Measurements from ENCODE around the gene ZNF627. TPM values are rescaled to one million over a fixed set of nuclear protein-coding genes. Genes with fewer than 3 reads are reported as not detected.

The ZNF627 gene
- total RNA-seq = 10 to 100 TPM; 10.2 to 30.6 TPM
- 1 to 10 TPM; 4.8 to 7.4 TPM for polyA plus RNA-seq
- long read RNA-seq, donor 1, transcript ZNF627-201 (4 exons, 2,840 nt) = major isoform, 13 of 13 reads
- long read RNA-seq, donor 1, partial matches to known transcripts = 0 of 13 reads
- long read RNA-seq, donor 1, other reads (novel, unspliced or antisense) = 0 of 13 reads
- long read RNA-seq, donor 2, partial matches to known transcripts = 0 of 3 reads
- long read RNA-seq, donor 2, other reads (novel, unspliced or antisense) = 0 of 3 reads
- long read RNA-seq, donor 3, transcript ZNF627-201 (4 exons, 2,840 nt) = major isoform, 9 of 9 reads
- long read RNA-seq, donor 3, partial matches to known transcripts = 0 of 9 reads
- long read RNA-seq, donor 3, other reads (novel, unspliced or antisense) = 0 of 9 reads
- long read RNA-seq, donor 4, partial matches to known transcripts = 0 of 2 reads
- long read RNA-seq, donor 4, other reads (novel, unspliced or antisense) = 0 of 2 reads
- long read RNA-seq, donor 5, transcript ZNF627-201 (4 exons, 2,840 nt) = major isoform, 18 of 18 reads
- long read RNA-seq, donor 5, partial matches to known transcripts = 0 of 18 reads
- long read RNA-seq, donor 5, other reads (novel, unspliced or antisense) = 0 of 18 reads

DNA sequence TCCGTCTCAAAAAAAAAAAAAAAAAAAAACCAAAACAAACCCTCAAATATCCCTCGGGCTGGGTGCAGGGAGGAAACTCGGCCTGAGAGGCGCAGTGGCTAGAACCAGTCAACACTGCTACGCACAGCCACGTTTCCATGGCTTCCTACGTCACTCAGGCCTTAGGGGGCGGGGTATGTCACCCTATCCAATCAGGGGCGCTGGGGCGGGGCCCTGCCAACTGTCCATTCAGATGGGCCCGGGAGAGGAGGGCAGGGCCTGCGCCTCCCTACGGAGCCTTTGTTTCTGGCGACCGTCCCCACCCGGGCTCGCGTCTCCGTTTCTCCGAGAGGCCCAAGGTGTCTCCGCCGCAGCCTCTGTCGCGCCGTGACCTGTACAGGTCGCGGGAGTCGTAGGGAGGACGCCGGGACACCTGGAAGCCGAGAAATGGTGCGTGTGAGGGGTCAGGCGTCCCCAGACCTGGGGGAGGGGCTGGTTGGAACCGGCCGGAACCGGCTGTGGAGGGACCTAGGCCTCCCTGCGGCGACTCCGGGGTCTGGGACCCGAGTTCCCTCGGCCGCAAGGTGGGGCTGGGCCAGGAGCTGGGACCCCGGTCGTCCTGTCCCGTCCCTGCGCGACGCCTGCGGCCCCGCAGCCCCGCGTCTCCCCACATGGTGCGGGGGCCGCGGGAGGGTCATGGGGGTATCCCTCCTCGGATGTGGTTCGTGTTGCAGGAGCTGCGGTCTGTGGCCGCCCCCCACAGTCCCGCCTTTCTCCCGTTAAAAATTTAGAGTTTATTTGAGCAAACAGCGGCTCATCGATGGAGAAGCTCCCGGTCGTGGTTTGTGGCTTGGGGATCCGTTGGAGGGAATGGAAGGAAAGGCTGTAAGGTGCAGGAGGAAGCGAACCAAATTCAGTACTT is at the start of gene ZNF627:
Gene ZNF627, plus strand, starts transcription at position 282 of the 901 bp plus-strand sequence. Its CDS starts 145 bp downstream, at position 427.
- Histone ChIP-seq H3K4me3 (peak within 1 kb of the TSS; percentile 93), H3K36me3 (ENCODE audit: control insufficient read depth in 4 of 4, insufficient read depth in 4 of 4, low read length in 4 of 4) (peaks cover 0 to 16% (median 8%) of the 10 kb centered on the region in 4 donors), H3K4me1 (ENCODE audit: control insufficient read depth in 5 of 5, insufficient read depth in 5 of 5, low read length in 5 of 5) (peaks cover 0 to 10% (median 6%) of the 10 kb centered on the region in 5 donors), H3K9me3 (ENCODE audit: control insufficient read depth in 4 of 4, insufficient read depth in 3 of 4, low read length in 3 of 4) (no peaks in the 10 kb centered on the region), H3K27me3 (ENCODE audit: control insufficient read depth in 3 of 3, insufficient read depth in 3 of 3, low read length in 2 of 3) (no peaks in the 10 kb centered on the region), H3K9ac (ENCODE audit: insufficient read depth in 1 of 2, low read length in 2 of 2) (peak within 1 kb of the TSS; percentile 75 to 91), H3K27ac (ENCODE audit: low read depth in 1 of 2, low read length in 1 of 2) (peak within 1 kb of the TSS; percentile 92 to 99)
- TF ChIP-seq, protein P1, sequence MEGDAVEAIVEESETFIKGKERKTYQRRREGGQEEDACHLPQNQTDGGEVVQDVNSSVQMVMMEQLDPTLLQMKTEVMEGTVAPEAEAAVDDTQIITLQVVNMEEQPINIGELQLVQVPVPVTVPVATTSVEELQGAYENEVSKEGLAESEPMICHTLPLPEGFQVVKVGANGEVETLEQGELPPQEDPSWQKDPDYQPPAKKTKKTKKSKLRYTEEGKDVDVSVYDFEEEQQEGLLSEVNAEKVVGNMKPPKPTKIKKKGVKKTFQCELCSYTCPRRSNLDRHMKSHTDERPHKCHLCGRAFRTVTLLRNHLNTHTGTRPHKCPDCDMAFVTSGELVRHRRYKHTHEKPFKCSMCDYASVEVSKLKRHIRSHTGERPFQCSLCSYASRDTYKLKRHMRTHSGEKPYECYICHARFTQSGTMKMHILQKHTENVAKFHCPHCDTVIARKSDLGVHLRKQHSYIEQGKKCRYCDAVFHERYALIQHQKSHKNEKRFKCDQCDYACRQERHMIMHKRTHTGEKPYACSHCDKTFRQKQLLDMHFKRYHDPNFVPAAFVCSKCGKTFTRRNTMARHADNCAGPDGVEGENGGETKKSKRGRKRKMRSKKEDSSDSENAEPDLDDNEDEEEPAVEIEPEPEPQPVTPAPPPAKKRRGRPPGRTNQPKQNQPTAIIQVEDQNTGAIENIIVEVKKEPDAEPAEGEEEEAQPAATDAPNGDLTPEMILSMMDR (IDR thresholded peaks at IDR 0.05; ENCODE audit: control extremely low read depth, extremely low read depth) = peak; percentile 11
- ATAC-seq (ENCODE audit: insufficient read depth, low FRiP score) = peak; percentile 100
- DNase-seq = peak; percentile 99
- 0 to 1% methylated on average over 62 to 67 of the region's 67 CpGs for WGBS, 2 donors

- Histone ChIP-seq H3K36me3 (ENCODE audit: control insufficient read depth in 4 of 4, insufficient read depth in 4 of 4, low read length in 4 of 4) (peaks cover 0 to 14% (median 6%) of the 10 kb centered on the region in 4 donors), H3K9ac (ENCODE audit: insufficient read depth in 1 of 2, low read length in 2 of 2) (no peak overlapping the region), H3K4me3 (no peak overlapping the region), H3K27ac (ENCODE audit: low read depth in 1 of 2, low read length in 1 of 2) (no peak overlapping the region), H3K27me3 (ENCODE audit: control insufficient read depth in 3 of 3, insufficient read depth in 3 of 3, low read length in 2 of 3) (no peaks in the 10 kb centered on the region), H3K4me1 (ENCODE audit: control insufficient read depth in 5 of 5, insufficient read depth in 5 of 5, low read length in 5 of 5) (no peaks in the 10 kb centered on the region), H3K9me3 (ENCODE audit: control insufficient read depth in 4 of 4, insufficient read depth in 3 of 4, low read length in 3 of 4) (no peaks in the 10 kb centered on the region)
- ATAC-seq (ENCODE audit: insufficient read depth, low FRiP score) (no peak), DNase-seq (no peak)
- TF ChIP-seq, protein P1 (IDR thresholded peaks at IDR 0.05; ENCODE audit: control extremely low read depth, extremely low read depth) = no peak
- WGBS, 2 donors = 90 to 93% methylated on average over 14 of the region's 14 CpGs
These were observed 49.2 kb upstream of the ZNF627 start for GRCh38 chr19:11547929-11548700.

- no peaks in the 10 kb centered on the region for H3K9me3 ChIP-seq (ENCODE audit: control insufficient read depth in 4 of 4, insufficient read depth in 3 of 4, low read length in 3 of 4)
- TF ChIP-seq, protein P1 (IDR thresholded peaks at IDR 0.05; ENCODE audit: control extremely low read depth, extremely low read depth) = no peak
- DNase-seq = no peak
- WGBS, 2 donors = 92 to 94% methylated on average over 24 of the region's 24 CpGs
- no peak for ATAC-seq (ENCODE audit: insufficient read depth, low FRiP score)
- no peaks in the 10 kb centered on the region for H3K27me3 ChIP-seq (ENCODE audit: control insufficient read depth in 3 of 3, insufficient read depth in 3 of 3, low read length in 2 of 3)
- peaks cover 0 to 28% (median 10%) of the 10 kb centered on the region in 4 donors for H3K36me3 ChIP-seq (ENCODE audit: control insufficient read depth in 4 of 4, insufficient read depth in 4 of 4, low read length in 4 of 4)
- H3K4me1 ChIP-seq (ENCODE audit: control insufficient read depth in 5 of 5, insufficient read depth in 5 of 5, low read length in 5 of 5) = no peaks in the 10 kb centered on the region
- H3K4me3 ChIP-seq = no peak overlapping the region
- no peak overlapping the region for H3K27ac ChIP-seq (ENCODE audit: low read depth in 1 of 2, low read length in 1 of 2)
- no peak overlapping the region for H3K9ac ChIP-seq (ENCODE audit: insufficient read depth in 1 of 2, low read length in 2 of 2)
These were observed 47.8 kb upstream of the ZNF627 start for GRCh38 chr19:11549386-11549953.
